HG03097 (cell line): ENCODE data around the gene TNS1.

Experiments used
- ATAC-seq: cut with Tn5 transposase; IDR thresholded peaks from one replicate; pipeline ENCODE4 v1.9.1; 2021; ENCODE audit not compliant: unreplicated experiment, low FRiP score

TNS1 gene

DNA sequence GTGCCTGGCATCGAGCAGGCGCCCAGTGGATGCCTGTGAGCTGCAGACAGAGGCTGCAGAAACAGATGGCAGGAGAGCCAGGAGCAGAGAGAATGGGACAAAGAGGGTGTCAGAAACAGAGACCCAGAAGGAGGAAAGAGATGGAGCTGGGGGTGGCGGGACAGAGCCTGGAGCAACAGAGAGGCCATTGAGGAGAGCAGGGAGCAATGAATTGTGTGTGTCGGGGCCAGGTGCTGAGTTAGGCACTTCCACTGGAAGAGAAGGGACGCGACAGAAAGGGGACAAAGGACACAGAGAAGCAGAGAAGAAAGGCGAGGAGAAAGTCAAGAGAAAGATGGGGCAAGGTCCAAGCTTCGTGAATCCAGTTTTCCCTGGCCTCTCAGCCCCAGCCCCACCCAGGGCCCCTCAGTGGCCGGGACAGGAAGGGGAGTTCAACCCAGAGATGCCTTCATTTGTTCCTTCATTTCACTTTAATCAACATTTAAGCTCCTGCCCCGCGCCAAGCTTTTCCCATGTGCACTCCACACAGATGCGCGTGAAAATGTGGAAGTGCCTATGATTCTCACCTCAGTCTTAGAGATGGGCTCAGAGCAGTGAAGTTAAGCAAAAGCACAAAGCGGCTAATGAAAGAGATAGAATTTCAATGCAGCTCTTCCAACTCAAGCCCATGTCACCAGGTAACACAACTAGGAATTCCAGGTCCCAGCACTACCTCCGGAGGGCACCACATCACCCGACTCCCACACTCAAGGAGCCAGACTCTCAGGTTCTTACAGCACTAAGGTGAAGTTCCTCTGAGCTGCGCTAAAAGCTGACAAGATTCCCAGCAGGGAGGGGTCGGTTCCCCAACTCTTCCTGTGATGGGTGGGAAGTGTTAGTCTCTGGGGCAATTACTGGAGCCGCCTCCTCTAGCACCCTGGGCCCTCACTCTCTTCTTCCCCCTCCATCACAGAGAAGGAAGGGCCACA is 55.1 kb downstream of the TNS1 start:
- ATAC-seq, result no peak

DNA sequence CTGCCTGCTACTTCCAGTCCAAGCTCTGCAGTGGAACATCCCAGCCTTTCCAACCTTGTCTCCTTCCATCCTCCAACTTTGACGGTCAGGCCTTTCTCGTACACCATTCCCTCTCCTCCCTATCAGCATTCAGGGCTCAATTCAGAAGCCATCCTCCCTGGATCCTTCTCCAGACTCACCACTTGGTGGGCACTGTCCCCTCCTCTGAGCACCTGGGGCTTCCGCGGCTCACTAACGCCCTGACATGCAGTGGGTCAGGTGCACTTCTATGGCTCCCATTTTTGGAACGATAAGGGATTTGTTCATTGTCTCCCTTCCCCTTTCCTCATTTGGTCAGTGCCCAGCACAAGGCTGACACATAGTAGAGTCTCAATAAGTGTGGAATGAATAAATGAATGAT is 56.7 kb downstream of the TNS1 start:
- no peak for ATAC-seq

- no peak for ATAC-seq
These were observed 57.3 kb downstream of the TNS1 start for GRCh38 chr2:217945530-217945929.

- ATAC-seq, result no peak
These were observed 57.9 kb downstream of the TNS1 start for GRCh38 chr2:217944923-217945322.

- no peak for ATAC-seq
These were observed 58.4 kb downstream of the TNS1 start for GRCh38 chr2:217944366-217944765.

DNA sequence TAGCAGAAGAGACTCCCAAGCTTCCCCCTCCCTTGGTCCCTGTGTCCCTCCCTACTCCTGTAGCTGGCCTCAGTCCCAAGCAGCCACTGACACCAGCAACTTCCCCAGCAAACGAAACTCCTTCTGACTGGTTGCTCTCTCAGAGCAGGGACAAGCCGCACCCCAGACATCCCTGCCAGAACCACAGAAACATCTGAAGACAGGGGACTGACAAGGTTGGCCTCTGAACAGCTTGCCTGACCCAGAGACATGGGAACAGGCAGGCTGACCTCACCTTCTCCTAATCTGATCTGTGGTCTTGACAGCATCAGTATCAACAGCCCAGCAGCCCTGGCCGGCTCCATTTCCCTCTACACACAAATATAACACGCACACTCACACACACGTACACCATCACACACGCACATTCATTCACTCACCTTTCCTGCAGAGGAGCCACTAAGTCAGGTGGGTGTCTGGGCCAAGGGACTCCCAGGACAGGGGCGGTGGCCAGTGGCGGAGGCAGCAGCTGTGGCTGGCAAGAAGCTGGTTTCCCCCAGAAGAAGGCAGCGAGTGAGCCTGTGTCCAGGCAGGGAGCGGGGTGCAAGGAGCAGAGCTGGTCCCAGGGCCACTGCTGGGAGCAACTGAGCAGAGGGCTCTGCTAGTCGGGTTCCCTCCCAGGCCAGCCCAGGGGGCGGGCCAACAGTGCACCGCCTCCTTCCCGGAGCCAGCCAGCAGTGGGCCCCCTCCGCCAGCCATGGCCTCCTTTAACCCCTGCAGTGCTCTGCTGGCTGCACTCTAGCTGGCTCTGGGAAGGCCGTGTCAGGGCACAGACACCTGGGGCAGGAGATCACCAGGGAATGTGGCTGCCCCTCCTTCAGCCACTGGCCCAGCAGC is 59.1 kb downstream of the TNS1 start:
- no peak for ATAC-seq

- no peak for ATAC-seq
These were observed 60.0 kb downstream of the TNS1 start for GRCh38 chr2:217942731-217943335.

DNA sequence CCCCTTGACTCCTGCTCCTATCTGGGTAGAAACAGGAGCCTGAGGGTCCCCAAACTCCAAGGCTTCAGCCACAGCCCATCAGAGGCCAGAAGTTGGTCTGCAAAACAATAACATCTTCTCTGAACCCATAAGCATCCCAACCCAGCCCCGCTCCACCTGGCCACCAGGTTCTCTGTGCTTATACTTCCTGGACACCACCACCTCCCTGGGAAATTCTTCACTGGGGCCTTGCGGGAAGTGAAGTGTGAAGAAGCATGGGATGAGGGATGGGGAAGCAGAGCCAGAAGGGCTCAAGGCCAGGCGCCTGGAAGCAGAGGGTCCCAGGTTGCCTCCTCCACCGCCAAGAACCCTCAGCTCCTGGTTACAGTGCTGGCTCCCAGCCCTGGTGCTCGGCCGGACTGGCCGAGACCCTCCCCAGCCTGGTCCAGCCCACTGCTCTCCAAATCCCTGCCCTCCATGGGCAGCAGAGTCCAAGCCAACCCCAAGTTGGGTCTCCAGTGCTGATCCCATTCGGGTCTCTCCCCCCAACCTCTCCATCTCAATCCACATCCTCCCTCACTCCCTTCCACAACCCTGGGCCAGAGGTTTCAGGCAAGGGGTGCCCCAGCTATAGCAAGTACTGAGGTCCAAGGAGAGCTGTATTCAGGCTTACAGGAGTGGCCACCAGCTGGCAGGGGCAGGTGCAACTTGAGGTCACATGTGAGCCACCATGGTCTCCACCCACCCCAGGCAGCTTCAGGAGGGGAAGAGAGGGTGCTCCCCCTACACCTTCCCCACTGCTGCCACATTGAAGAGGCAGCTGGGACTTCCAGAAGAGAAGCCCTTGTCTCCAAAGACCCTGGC is 60.7 kb downstream of the TNS1 start:
- ATAC-seq, result no peak

DNA sequence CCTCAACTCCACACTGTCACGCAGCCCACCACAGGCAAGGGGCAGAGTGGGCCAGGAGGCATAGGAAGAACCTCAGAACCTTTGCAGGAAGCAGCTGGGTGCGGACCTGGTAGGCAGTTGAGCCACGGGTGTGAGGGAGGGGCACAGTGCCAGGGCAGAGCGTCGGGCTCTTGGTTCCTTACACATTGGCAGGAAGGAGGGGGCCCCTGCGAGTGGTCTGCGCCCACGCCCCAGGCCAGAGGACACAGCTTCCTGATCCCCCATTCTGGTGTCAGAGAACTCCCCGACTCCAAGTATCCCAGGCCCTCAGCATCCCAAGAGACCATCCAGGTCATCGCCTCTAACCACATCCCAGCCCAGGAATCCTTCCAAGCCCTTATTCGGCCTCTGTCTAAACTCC is 61.5 kb downstream of the TNS1 start:
- ATAC-seq, result no peak

DNA sequence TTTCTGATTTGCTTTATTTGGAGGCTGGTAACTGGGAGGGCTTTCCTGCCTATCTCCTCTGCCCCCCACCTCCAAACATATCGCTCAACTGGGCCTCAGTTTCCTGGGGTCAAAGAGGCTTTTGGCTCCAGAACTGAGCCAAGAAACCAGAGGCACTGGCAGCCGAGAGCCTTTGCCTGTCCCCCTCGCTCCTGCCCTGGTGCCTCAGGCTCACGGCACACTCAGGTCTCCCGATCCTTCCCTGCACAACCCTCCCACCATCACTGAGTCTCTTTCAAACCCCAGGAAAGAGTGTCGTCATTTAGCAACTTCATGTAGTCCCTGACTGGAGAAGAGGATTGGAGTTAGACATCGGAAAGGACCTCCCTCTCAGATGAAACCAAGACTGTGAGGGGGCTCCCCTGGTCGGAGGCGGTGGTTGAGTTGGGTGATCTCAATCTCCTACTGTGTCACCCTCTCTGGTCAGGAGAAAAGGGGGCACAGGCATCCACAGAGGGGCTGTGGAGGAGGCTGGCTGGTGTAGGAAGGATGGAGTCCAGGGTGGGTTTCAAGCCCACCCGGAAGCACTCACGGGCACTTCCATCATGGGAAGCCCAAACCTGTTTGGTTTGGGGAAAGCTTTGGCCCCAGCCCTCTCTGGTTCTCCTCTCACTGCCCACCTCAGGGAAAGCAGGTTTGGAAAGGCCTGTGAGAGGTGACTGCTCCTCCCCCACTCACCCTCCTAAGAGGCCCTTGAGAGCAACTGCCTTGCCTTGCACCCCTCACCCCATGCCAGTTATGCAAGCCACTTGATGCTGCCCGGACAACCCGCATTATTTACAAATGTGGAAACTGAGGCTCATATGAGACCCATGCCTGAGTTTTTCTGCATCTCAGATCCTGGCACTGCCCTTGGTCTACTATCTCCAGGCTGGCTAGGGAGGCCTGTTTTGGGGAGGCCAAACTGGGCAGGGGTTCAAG is 62.3 kb downstream of the TNS1 start:
- ATAC-seq, result no peak

DNA sequence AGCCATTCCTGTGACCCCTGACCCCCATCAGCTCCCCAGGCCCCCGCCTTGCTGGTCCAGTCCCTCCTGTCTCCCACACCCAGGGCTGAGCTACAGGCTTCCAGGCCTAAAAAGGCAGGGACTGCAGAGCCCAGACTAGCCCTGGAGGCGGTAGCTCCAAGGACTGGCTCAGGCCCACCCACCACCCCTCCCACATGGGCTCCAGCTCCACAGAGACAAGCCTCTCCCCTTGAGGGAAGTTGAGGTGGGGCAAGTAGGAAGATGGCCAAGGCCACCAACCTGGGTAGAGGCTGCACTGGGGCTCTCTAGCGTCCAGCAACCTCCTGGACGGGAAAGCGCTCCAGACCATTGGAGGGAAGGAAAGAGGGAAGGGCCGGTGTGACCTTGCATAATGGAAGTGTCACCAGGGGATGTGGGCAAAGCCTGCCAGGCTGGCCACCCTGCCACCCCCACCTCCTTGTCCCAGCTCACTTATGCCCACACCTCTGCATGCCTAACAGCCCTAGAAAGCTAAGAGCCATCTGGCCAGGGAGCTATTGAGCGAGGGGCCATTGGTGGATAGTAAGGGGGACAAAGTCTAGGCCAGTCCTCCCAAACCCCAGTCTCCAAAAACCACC is 63.1 kb downstream of the TNS1 start:
- ATAC-seq, result no peak

DNA sequence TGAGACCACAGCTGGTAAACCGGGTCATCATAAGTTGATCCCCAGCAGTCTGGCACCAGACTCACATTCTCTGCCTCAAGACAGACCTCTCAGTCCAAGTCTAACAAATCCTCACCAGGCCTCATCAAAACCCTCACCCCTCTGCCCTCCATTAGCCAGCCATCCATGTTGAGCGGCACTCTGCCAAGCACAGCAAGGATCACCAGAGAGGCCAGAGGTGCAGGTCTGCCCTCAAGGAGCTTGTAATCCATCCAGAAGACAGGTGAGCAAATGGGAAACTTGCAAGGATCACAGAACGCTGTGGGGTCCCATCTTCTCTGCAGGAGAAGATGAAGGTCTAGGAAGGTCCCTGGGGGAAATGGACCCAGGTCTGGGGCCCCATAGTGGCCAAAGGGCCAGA is 63.6 kb downstream of the TNS1 start:
- no peak for ATAC-seq

DNA sequence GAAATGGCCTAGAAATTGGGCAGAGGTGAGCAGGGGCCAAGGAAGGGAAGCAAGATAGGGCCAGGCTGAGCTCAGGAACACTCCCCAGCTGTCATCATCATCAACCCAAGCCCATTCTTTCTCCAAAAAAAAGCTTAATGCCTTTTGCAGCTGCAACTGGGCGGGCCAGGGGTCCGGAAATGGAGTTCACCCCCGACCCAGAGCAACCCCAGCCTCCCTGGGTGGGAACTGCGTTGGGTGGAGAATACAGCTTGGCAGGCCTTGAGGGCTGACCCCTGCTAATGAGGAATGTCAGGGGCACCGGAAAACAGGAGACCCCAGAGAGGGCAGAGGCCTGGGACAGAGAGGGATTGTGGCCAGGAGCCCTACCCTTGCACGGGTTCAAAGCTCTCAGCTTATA is 64.8 kb downstream of the TNS1 start:
- no peak for ATAC-seq

GRCh38 chr2:217937446-217937845 is 65.3 kb downstream of the TNS1 start:
- no peak for ATAC-seq

DNA sequence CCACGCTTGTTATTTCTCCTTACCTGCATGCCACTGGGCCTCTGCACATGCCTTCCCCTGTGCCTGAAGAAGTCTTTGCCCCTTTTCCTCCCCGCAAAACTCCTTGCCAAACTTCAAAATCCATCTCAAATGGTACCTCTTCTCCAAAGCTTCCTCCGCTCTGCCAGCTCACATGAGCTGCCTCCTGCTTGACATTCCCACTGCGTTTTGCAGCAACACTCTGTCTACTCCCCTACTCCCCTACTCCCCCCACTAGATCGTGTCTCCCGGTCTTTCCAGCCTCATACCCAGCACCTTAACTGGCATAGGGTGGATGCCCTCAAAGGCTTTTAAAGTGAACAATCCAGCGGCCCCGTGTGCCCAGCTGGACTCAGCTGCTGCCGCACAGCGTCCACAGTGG is 65.8 kb downstream of the TNS1 start:
- ATAC-seq, result no peak

GRCh38 chr2:217935901-217936684 is 66.7 kb downstream of the TNS1 start:
- ATAC-seq, result no peak

GRCh38 chr2:217935235-217935879 is 67.4 kb downstream of the TNS1 start:
- no peak for ATAC-seq
